ENCODE results near the gene NUAK2.
"Not testable (repeated sequence)": the region's sequence is repeated elsewhere in the genome, so short reads cannot be mapped to it uniquely, and the experiment has no call there.

Gene NUAK2

GRCh38 chr1:205301205-205301821, 20.2 kb downstream of the NUAK2 start:
- in situ Hi-C loops (cut with MboI; ENCODE audit: low sequenced_read_pairs): no loop called here

DNA sequence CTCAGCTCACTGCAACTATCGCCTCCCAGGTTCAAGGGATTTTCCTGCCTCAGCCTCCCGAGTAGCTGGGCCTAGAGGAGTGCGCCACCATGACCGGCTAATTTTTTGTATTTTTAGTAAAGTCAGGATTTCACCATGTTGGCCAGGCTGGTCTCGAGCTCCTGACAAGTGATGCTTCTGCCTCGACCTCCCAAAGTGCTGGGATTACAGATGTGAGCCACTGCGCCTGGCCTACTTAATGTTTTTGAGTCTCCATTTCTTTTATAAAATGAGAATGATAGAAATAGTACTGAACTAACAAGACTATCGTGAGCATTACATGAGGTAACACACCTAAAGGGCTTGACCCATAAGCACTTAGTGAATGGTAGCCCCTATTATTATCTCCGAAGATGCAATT, 21.4 kb downstream of the NUAK2 start:
- in situ Hi-C loops (cut with MboI; ENCODE audit: low sequenced_read_pairs): no loop called here

- in situ Hi-C loops (cut with MboI; ENCODE audit: low sequenced_read_pairs): no loop called here
Measured at GRCh38 chr1:205298191-205298994, 23.2 kb downstream of the NUAK2 start.

- in situ Hi-C loops (cut with MboI; ENCODE audit: low sequenced_read_pairs): not testable (repeated sequence)
Measured at GRCh38 chr1:205297546-205298177, 23.9 kb downstream of the NUAK2 start.

DNA sequence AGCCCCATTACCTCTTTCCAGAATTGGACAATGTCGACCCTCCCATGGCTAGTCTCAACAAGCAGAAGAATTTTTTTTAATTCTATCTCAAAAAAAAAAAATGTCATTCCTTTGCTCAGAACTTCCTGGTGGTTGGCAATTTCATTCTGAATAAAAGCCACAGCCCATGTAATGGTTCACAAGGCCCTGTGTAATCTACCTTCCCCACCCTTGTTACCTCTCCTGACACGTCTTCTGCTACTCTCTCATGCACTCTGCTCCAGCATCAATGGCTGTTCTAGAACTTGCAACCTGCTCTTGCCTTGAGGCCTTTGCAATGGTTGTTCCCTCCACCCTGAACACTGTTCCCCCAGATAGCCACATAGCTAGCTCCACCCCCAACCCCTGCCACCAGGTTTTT, 25.4 kb downstream of the NUAK2 start:
- in situ Hi-C loops (cut with MboI; ENCODE audit: low sequenced_read_pairs): no loop called here

DNA sequence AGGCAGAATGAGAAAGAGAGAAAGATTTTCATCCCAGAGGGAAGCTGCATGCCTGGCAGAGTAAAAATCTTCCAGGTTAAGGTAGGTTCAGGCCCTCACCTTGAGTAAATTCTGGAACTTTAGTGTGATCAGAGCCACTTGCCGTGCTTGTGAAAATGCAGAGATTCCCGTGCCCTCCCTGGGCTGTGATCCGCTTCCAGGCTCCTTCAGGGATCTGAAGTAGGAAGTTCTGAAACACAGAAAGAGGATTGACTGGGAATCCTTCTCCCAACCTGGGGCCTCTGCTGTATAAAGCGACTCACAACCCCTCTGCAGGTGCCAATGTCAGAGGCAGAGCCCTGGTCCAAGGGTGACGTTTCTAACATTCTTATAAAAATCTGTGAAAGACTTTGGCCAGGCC, 26.6 kb downstream of the NUAK2 start:
- in situ Hi-C loops (cut with MboI; ENCODE audit: low sequenced_read_pairs): no loop called here

GRCh38 chr1:205294175-205294917, 27.2 kb downstream of the NUAK2 start:
- in situ Hi-C loops (cut with MboI; ENCODE audit: low sequenced_read_pairs): no loop called here

DNA sequence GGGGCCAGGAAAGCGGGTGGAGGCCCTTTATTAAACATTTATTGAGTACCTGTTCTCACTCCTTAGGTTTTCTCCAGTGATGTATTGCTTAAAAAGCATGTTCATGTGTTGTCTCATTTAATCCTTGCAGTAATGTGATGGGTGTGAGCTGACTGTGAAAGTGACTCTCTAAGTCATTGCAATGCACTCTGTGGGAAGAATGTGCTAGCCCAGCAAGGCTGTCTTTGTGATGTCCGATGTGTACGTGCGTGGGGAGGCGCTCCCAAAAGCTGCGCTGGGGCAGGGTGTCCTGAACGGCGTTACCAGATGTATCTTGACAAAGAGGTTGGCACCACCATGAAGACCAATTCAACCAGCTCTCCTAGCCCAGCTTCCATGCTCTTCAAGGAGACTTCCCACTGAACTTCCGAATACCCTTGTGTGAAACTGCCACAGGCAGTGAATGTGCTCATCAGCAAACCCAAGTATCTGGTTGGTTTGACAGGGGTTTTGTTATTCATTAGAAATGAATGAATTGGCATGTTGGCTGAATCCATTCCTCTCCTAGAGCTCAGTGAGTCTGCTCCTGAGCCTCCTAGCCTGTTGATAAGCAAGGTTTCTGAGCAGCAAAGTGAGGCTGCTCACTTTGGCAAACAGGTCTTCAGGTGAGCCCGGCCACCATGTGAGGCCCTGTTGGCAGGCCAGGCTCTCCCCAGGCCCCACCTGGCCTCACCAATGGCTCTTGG, 28.0 kb downstream of the NUAK2 start:
- in situ Hi-C loops (cut with MboI; ENCODE audit: low sequenced_read_pairs): no loop called here

- in situ Hi-C loops (cut with MboI; ENCODE audit: low sequenced_read_pairs): no loop called here
Measured at GRCh38 chr1:205291596-205291995, 29.9 kb downstream of the NUAK2 start.

DNA sequence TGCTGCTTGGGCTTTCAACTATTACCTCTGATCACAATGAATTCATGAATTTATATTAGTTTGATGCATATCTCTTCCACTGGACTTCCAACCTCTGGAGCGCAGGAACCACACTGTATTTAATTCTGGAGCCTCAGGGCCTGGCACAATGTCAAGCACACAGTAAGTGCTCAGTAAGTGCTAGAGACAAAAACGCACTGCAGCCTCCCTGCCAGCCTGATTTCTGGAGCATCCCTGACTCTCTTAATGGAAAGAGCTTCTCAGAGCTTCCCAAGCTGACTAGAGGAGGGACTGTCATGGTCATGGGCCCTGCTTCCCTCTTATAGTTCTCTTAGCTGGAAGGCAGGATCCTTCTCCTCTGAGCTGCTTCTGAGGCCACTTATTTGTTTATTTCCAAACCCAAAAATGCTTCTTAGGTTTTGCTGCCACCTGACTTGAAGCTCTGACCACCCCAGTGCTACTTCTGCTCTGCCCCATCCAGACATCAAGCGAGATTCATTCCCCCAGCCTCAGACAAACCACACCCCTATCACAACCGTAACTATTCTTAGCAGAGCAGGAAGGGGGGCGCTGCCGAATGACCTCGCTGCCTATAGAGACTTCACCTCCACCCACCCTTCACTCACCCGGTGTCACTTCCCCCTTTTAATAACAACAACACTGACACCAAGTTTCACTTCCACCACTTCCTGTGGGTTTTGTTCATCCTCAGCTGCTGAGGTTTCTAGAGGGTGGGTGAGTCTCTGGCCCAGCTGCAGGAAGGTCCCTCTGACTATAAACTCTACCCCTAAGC, 33.6 kb downstream of the NUAK2 start:
- in situ Hi-C loops (cut with MboI; ENCODE audit: low sequenced_read_pairs): no loop called here

GRCh38 chr1:205287076-205287475, 34.5 kb downstream of the NUAK2 start:
- in situ Hi-C loops (cut with MboI; ENCODE audit: low sequenced_read_pairs): no loop called here

- in situ Hi-C loops (cut with MboI; ENCODE audit: low sequenced_read_pairs): no loop called here
Measured at GRCh38 chr1:205286335-205286950, 35.1 kb downstream of the NUAK2 start.

DNA sequence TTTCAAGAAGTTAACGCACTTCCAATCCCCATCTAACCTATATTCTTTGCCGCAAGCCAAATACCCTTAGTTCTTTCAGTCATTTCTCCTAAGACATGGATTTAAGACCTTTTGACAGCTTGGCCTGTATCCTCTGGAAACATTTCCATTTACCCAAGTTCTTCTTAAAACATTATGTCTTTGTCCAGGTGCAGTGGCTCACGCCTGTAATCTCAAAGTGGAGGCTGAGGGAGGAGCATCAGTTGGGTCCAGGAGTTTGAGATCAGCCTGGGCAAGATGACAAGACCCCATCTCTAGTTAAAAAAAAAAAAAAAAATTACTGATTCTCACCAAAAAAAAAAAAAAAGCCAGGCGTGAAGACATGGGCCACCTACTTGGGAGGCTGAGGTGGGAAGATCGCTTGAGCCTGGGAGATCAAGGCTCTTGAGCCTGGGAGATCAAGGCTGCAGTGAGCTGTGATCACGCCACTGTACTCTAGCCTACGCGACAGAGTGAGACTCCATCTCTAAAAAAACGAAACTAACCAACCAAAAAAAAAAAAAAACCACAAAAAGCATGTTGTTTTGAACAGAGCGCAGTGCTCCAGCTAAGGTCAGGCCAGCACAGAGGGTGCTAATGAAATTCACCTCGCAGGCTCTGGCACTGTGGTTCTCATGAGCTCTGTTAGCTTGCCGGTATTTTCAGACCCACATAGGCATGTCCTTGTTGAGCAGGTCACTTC, 36.0 kb downstream of the NUAK2 start:
- in situ Hi-C loops (cut with MboI; ENCODE audit: low sequenced_read_pairs): no loop called here

- in situ Hi-C loops (cut with MboI; ENCODE audit: low sequenced_read_pairs): loop anchor here (5.0 kb wide), 1 partner anchor 38 kb away; the partner anchor contains the start of gene NUAK2
Measured at GRCh38 chr1:205284420-205285144, 37.0 kb downstream of the NUAK2 start.

- in situ Hi-C loops (cut with MboI; ENCODE audit: low sequenced_read_pairs): loop anchor here (5.0 kb wide), 1 partner anchor 39 kb away; the partner anchor contains the start of gene NUAK2
Measured at GRCh38 chr1:205283270-205284147, 38.0 kb downstream of the NUAK2 start.

GRCh38 chr1:205280666-205281395, 40.7 kb downstream of the NUAK2 start:
- in situ Hi-C loops (cut with MboI; ENCODE audit: low sequenced_read_pairs): loop anchor here (5.0 kb wide), 1 partner anchor 41 kb away; the partner anchor contains the start of gene NUAK2

All from HL-60/S4 treated with phorbol 12-myristate 13-acetate at 8.2 ng/mL for 4 days and 3 days (cell line).